HL-60 (cell line): ENCODE data around the gene VPS9D1.

Experiments
- DNase-seq, 2 experiments: peaks; one replicate each; pipeline ENCODE4 v3.0.0-alpha.2; 2010 to 2020; ENCODE audit warnings: low read depth in 1 of 2, low spot score in 1 of 2
- H3K27ac ChIP-seq: fragments of 250-450 bp; sonication (Bioruptor Pico); replicated peaks from 2 replicates; pipeline ENCODE4 v1.5.1; 2020; ENCODE audit warnings: mild to moderate bottlenecking, moderate library complexity
- H3K27me3 ChIP-seq: fragments of 250-450 bp; sonication (Bioruptor Pico); 2 replicates; pipeline ENCODE4 v1.5.1; 2021; ENCODE audit warnings: mild to moderate bottlenecking, moderate library complexity; ENCODE audit not compliant: insufficient read depth, poor library complexity, severe bottlenecking
- H3K4me3 ChIP-seq: replicated peaks from 2 replicates; pipeline ENCODE4 v1.5.1; 2011; ENCODE audit warnings: mild to moderate bottlenecking, control low read depth, low read length; ENCODE audit not compliant: insufficient read depth
- CTCF ChIP-seq: IDR thresholded peaks from one replicate; pipeline ENCODE4 v1.5.1; 2011; ENCODE audit warnings: low read length, control low read depth, inconsistent platforms; ENCODE audit not compliant: insufficient read depth
- GABPA ChIP-seq: IDR thresholded peaks from 2 replicates; pipeline ENCODE4 v1.6.1; 2012; ENCODE audit warnings: low read depth
- POLR2AphosphoS5 ChIP-seq: IDR thresholded peaks from 2 replicates; pipeline ENCODE4 v1.6.1; 2012; ENCODE audit warnings: low read depth
- REST ChIP-seq: IDR thresholded peaks from 2 replicates; pipeline ENCODE4 v1.6.1; 2012; ENCODE audit warnings: low read depth; ENCODE audit not compliant: insufficient replicate concordance
- SPI1 ChIP-seq: IDR thresholded peaks from 2 replicates; pipeline ENCODE4 v1.6.1; 2012; ENCODE audit warnings: low read depth, mild to moderate bottlenecking, borderline replicate concordance

VPS9D1 gene

GRCh38 chr16:89729293-89729692 lies 8.6 kb upstream of the VPS9D1 start:
- no peak for DNase-seq
- H3K4me3 ChIP-seq, result no peak overlapping the region
- TF ChIP-seq CTCF (no peak), POLR2AphosphoS5 (no peak), SPI1 (no peak), REST (no peak), GABPA (no peak)
- H3K27ac ChIP-seq, result no peak overlapping the region
- no peaks in the 10 kb centered on the region for H3K27me3 ChIP-seq

- DNase-seq, result no peak
- H3K27ac ChIP-seq, result no peak overlapping the region
- no peak for TF ChIP-seq REST
- H3K27me3 ChIP-seq, result no peaks in the 10 kb centered on the region
- H3K4me3 ChIP-seq, result no peak overlapping the region
Observed at GRCh38 chr16:89727406-89728120, 6.9 kb upstream of the VPS9D1 start.

- Histone ChIP-seq H3K27me3 (no peaks in the 10 kb centered on the region), H3K4me3 (peak overlapping the region; percentile 59; the same call in 1 of the 2 replicates), H3K27ac (no peak overlapping the region)
- TF ChIP-seq GABPA (no peak), POLR2AphosphoS5 (no peak), REST (no peak), CTCF (no peak), SPI1 (no peak)
- DNase-seq, result no peak
Observed at GRCh38 chr16:89723279-89724250, 2.9 kb upstream of the VPS9D1 start.
